HG02870 (cell line): Measurements from ENCODE around the gene LURAP1L.

Experiments
- ATAC-seq: cut with Tn5 transposase; IDR thresholded peaks from one replicate; pipeline ENCODE4 v1.9.1; 2021; ENCODE audit warnings: mild to moderate bottlenecking, moderate library complexity; ENCODE audit not compliant: unreplicated experiment

Gene LURAP1L

GRCh38 chr9:12774861-12775678 is at the start of gene LURAP1L:
TSS of gene LURAP1L (plus strand) at chr9:12775020. CDS start at chr9:12775716, 696 bp downstream.
- no peak for ATAC-seq

- no peak for ATAC-seq
These were observed 48.0 kb upstream of the LURAP1L start for GRCh38 chr9:12726795-12727194.

- no peak for ATAC-seq
These were observed 44.6 kb upstream of the LURAP1L start for GRCh38 chr9:12730198-12730597.

- ATAC-seq = no peak
These were observed 43.9 kb upstream of the LURAP1L start for GRCh38 chr9:12730927-12731326.

GRCh38 chr9:12732971-12733370 is 41.8 kb upstream of the LURAP1L start:
- ATAC-seq = no peak

- ATAC-seq = peak; percentile 53
These were observed 39.2 kb upstream of the LURAP1L start for GRCh38 chr9:12735665-12736064.

GRCh38 chr9:12737871-12738270 is 36.9 kb upstream of the LURAP1L start:
- ATAC-seq = no peak

- ATAC-seq = no peak
These were observed 35.7 kb upstream of the LURAP1L start for GRCh38 chr9:12739014-12739652.

GRCh38 chr9:12740845-12741244 is 34.0 kb upstream of the LURAP1L start:
- ATAC-seq = no peak

GRCh38 chr9:12748016-12748415 is 26.8 kb upstream of the LURAP1L start:
- no peak for ATAC-seq

- no peak for ATAC-seq
These were observed 25.9 kb upstream of the LURAP1L start for GRCh38 chr9:12748954-12749353.

- ATAC-seq = no peak
These were observed 20.9 kb upstream of the LURAP1L start for GRCh38 chr9:12753931-12754330.

GRCh38 chr9:12759761-12760160 is 15.1 kb upstream of the LURAP1L start:
- ATAC-seq = no peak

- no peak for ATAC-seq
These were observed 14.1 kb upstream of the LURAP1L start for GRCh38 chr9:12760758-12761157.

GRCh38 chr9:12764150-12764549 is 10.7 kb upstream of the LURAP1L start:
- no peak for ATAC-seq

GRCh38 chr9:12765088-12765798 is 9.6 kb upstream of the LURAP1L start:
- ATAC-seq = no peak

- ATAC-seq = no peak
These were observed 8.5 kb upstream of the LURAP1L start for GRCh38 chr9:12766357-12766756.

GRCh38 chr9:12770261-12770660 is 4.6 kb upstream of the LURAP1L start:
- ATAC-seq = no peak

GRCh38 chr9:12771891-12772290 is 2.9 kb upstream of the LURAP1L start:
- ATAC-seq = no peak

GRCh38 chr9:12773562-12773961 is 1.3 kb upstream of the LURAP1L start:
- ATAC-seq = no peak

GRCh38 chr9:12775679-12776512 is 1.1 kb downstream of the LURAP1L start:
- ATAC-seq = peak; percentile 82
